GDM1 (cell line): ENCODE results near the gene TAF11.
A peak's percentile ranks its signal among the peaks of the same experiment; 100 is the strongest.
"Not testable (repeated sequence)": the region's sequence is repeated elsewhere in the genome, so short reads cannot be mapped to it uniquely, and the experiment has no call there.

Source experiments
- DNase-seq: peaks from one replicate; lab custom pipeline; 2025; lab: John Stamatoyannopoulos, UW

The TAF11 gene

GRCh38 chr6:34887753-34888513 lies at the start of gene TAF11:
Gene TAF11 (minus strand): TSS chr6:34888042. CDS start chr6:34887957, 85 bp downstream.
- peak; percentile 83 for DNase-seq

GRCh38 chr6:34934516-34934915 lies 46.7 kb upstream of the TAF11 start:
- DNase-seq: no peak

GRCh38 chr6:34932202-34932601 lies 44.4 kb upstream of the TAF11 start:
- DNase-seq: not testable (repeated sequence)

GRCh38 chr6:34930221-34930620 lies 42.4 kb upstream of the TAF11 start:
- DNase-seq: no peak

- DNase-seq: no peak
These were observed 41.6 kb upstream of the TAF11 start for GRCh38 chr6:34929241-34929978.

GRCh38 chr6:34928695-34929094 lies 40.9 kb upstream of the TAF11 start:
- no peak for DNase-seq

GRCh38 chr6:34928220-34928619 lies 40.4 kb upstream of the TAF11 start:
- DNase-seq: no peak

- DNase-seq: no peak
These were observed 38.8 kb upstream of the TAF11 start for GRCh38 chr6:34926655-34927054.

- no peak for DNase-seq
These were observed 37.2 kb upstream of the TAF11 start for GRCh38 chr6:34924831-34925625.

- no peak for DNase-seq
These were observed 34.4 kb upstream of the TAF11 start for GRCh38 chr6:34922177-34922663.

GRCh38 chr6:34920097-34920496 lies 32.3 kb upstream of the TAF11 start:
- DNase-seq: no peak

- no peak for DNase-seq
These were observed 31.8 kb upstream of the TAF11 start for GRCh38 chr6:34919651-34920050.

GRCh38 chr6:34917626-34918285 lies 29.9 kb upstream of the TAF11 start:
- no peak for DNase-seq

- DNase-seq: no peak
These were observed 28.6 kb upstream of the TAF11 start for GRCh38 chr6:34916348-34916967.

- no peak for DNase-seq
These were observed 26.5 kb upstream of the TAF11 start for GRCh38 chr6:34914358-34914757.

GRCh38 chr6:34912715-34913464 lies 25.0 kb upstream of the TAF11 start:
- peak; percentile 21 for DNase-seq

GRCh38 chr6:34911822-34912221 lies 24.0 kb upstream of the TAF11 start:
- no peak for DNase-seq

- DNase-seq: no peak
These were observed 21.6 kb upstream of the TAF11 start for GRCh38 chr6:34909320-34909883.

GRCh38 chr6:34908194-34908593 lies 20.4 kb upstream of the TAF11 start:
- DNase-seq: no peak

GRCh38 chr6:34906826-34907225 lies 19.0 kb upstream of the TAF11 start:
- DNase-seq: no peak
